ENCODE results near the gene MRPL38. TPM values are rescaled to one million over a fixed set of nuclear protein-coding genes. Genes with fewer than 3 reads are reported as not detected.

MRPL38 gene
- polyA plus RNA-seq, 2 of the 4 experiments (the other 2 are of a cell fraction): 53.5 to 102 TPM

GRCh38 chr17:75927286-75927922, 22.7 kb upstream of the MRPL38 start (continued):
- TF ChIP-seq ZC3H11A (IDR thresholded peaks at IDR 0.05) (no peak), JUNB (IDR thresholded peaks at IDR 0.05) (no peak), RAD21 (conservative IDR thresholded peaks at IDR 0.05 in 1 of 2, IDR thresholded peaks at IDR 0.05 in 1 of 2) (peak in 1 of 2 experiments; percentile 31; a peak in 2 of 5 replicates), HMGXB4 (CRISPR knock-in tag; IDR thresholded peaks at IDR 0.05; ENCODE audit: borderline replicate concordance) (no peak), ESRRA (IDR thresholded peaks at IDR 0.05; ENCODE audit: borderline replicate concordance, low read length) (0 out of 2 replicates have a peak, but pooled peaks have one; percentile 28), NPAS2 (CRISPR knock-in tag; IDR thresholded peaks at IDR 0.05; ENCODE audit: borderline replicate concordance) (no peak), SMC3 (IDR thresholded peaks at IDR 0.05) (0 out of 3 replicates have a peak, but pooled peaks have one; percentile 6), KDM5A (IDR thresholded peaks at IDR 0.05) (no peak), GATA3 (IDR thresholded peaks at IDR 0.05; ENCODE audit: borderline replicate concordance) (no peak), MAFK (IDR thresholded peaks at IDR 0.05; ENCODE audit: partially characterized antibody) (no peak)

GRCh38 chr17:75926456-75926855, 21.8 kb upstream of the MRPL38 start:
- CTCF ChIA-PET: interaction anchor here (1.0 to 6.3 kb wide), 8 partner anchors 10 to 98 kb away, joined by 3 to 37 read pairs (median 11); partner anchors contain the start of genes CDK3, FBF1 and MRPL38

GRCh38 chr17:75925912-75926311, 21.2 kb upstream of the MRPL38 start:
- no peak for FAIRE-seq
- no peak overlapping the region for H3K27ac ChIP-seq
- no peak overlapping the region for H3K4me3 ChIP-seq
- H3K4me2 ChIP-seq: no peak overlapping the region
- H3K9me3 ChIP-seq: no peaks in the 10 kb centered on the region
- ChIA-PET POLR2A (interaction anchor here (1.1 to 1.4 kb wide), 2 partner anchors 21 to 53 kb away, joined by 3 to 4 read pairs; partner anchors contain the start of genes ACOX1, MRPL38 and TEN1), CTCF (interaction anchor here (0.6 to 6.3 kb wide), 12 partner anchors 9 to 144 kb away, joined by 3 to 37 read pairs (median 6); partner anchors contain the start of genes CDK3, FBF1 and MRPL38)
- no peak for DNase-seq (ENCODE audit: low read depth in 1 of 2, low spot score in 1 of 2)
- TF ChIP-seq ELK1 (IDR thresholded peaks at IDR 0.05; ENCODE audit: low read depth, low read length) (no peak), TFCP2L1 (CRISPR knock-in tag; IDR thresholded peaks at IDR 0.05) (no peak), ZC3H11A (IDR thresholded peaks at IDR 0.05) (no peak), PBX3 (IDR thresholded peaks at IDR 0.05) (no peak), MAFK (IDR thresholded peaks at IDR 0.05; ENCODE audit: partially characterized antibody) (no peak)
- no peaks in the 10 kb centered on the region for H3K4me1 ChIP-seq
- WGBS (ENCODE audit: missing lambda C conversion rate): 93% methylated on average over 15 of the region's 15 CpGs
- no peak for ATAC-seq

More at GRCh38 chr17:75926456-75926855, 21.8 kb upstream of the MRPL38 start:
- H3K9me3 ChIP-seq: no peaks in the 10 kb centered on the region
- no peaks in the 10 kb centered on the region for H3K4me1 ChIP-seq
- no peak for DNase-seq (ENCODE audit: low read depth in 1 of 2, low spot score in 1 of 2)
- no peak for ATAC-seq
- no peak overlapping the region for H3K4me2 ChIP-seq
- H3K4me3 ChIP-seq: no peak overlapping the region
- TF ChIP-seq POLR2A (IDR thresholded peaks at IDR 0.05; ENCODE audit: low read length) (no peak), CBX8 (IDR thresholded peaks at IDR 0.05) (no peak), USF2 (IDR thresholded peaks at IDR 0.05) (no peak), JUNB (IDR thresholded peaks at IDR 0.05) (no peak), ZSCAN20 (CRISPR knock-in tag; IDR thresholded peaks at IDR 0.05) (no peak), RNF2 (IDR thresholded peaks at IDR 0.05; ENCODE audit: borderline replicate concordance, low read depth) (no peak), FOSL2 (IDR thresholded peaks at IDR 0.05) (no peak), FOSL2 (CRISPR knock-in tag; IDR thresholded peaks at IDR 0.05) (no peak), PBX3 (IDR thresholded peaks at IDR 0.05) (no peak), TFCP2L1 (CRISPR knock-in tag; IDR thresholded peaks at IDR 0.05) (no peak), EHMT2 (IDR thresholded peaks at IDR 0.05; ENCODE audit: low read depth) (no peak), SREBF2 (IDR thresholded peaks at IDR 0.05) (no peak), MYC (IDR thresholded peaks at IDR 0.05; ENCODE audit: borderline replicate concordance, low read length) (no peak)
- no peak overlapping the region for H3K27ac ChIP-seq
- WGBS (ENCODE audit: missing lambda C conversion rate): 91% methylated on average over 4 of the region's 4 CpGs
- POLR2A ChIA-PET: interaction anchor here (1.4 kb wide), 1 partner anchor 52 kb away, joined by 4 read pairs; the partner anchor contains the start of genes ACOX1 and TEN1
- FAIRE-seq: no peak

Measured in A549 (cell line).